ENCODE measurements around the gene ATP5F1C.

- TF ChIP-seq, protein P1, sequence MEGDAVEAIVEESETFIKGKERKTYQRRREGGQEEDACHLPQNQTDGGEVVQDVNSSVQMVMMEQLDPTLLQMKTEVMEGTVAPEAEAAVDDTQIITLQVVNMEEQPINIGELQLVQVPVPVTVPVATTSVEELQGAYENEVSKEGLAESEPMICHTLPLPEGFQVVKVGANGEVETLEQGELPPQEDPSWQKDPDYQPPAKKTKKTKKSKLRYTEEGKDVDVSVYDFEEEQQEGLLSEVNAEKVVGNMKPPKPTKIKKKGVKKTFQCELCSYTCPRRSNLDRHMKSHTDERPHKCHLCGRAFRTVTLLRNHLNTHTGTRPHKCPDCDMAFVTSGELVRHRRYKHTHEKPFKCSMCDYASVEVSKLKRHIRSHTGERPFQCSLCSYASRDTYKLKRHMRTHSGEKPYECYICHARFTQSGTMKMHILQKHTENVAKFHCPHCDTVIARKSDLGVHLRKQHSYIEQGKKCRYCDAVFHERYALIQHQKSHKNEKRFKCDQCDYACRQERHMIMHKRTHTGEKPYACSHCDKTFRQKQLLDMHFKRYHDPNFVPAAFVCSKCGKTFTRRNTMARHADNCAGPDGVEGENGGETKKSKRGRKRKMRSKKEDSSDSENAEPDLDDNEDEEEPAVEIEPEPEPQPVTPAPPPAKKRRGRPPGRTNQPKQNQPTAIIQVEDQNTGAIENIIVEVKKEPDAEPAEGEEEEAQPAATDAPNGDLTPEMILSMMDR (IDR thresholded peaks at IDR 0.05 in 8 of 11, conservative IDR thresholded peaks at IDR 0.05 in 3 of 11) = no peak
- TF ChIP-seq POLR2A (IDR thresholded peaks at IDR 0.05) = no peak
Measured at GRCh38 chr10:7738536-7739407, 49.2 kb upstream of the ATP5F1C start.

All from spleen (tissue), 7 donors.